NCI-H2227 treated with DMSO at 0.1 percent for 48 hours (cell line): ENCODE results near the gene NUDT1.
A peak's percentile ranks its signal among the peaks of the same experiment; 100 is the strongest.

Experiments used
- DNase-seq: peaks from one replicate; lab custom pipeline; 2025; lab: John Stamatoyannopoulos, UW

Gene NUDT1

DNA sequence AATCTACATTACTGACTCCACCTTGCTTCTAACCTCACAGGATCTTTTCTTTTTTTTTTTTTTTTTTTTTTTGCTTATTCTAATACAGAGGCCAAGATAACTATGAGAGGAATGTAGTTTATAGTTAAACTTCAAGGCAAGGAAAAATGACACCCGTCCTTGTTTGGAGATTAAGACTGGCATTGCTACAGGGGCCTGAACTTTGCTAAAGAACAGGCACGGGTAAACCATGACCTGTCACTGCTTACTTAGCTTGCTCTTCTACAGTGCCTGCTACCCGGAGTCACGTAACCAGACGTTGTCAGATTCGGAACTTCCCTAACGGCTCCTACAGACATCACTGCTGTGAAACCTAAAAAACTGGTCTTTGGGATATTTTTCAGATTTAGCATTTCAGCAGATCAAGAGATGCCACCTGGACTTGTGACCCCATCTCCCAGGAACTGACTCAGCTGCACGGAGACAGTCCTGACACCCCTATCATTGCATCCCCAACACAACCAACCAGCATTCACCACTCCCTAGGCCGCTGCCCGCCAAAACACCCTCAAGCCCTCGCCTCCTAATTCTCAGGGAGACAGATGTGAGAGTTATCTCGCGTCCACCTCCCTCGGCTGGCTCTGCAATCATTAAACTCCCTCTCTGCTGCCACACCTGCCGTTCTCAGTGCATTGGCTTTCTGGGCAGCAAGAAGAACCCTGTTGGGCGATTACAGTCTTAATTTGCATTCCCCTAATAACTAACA is 36.8 kb upstream of the NUDT1 start:
- DNase-seq: no peak

GRCh38 chr7:2208712-2209111 is 33.3 kb upstream of the NUDT1 start:
- DNase-seq: no peak

DNA sequence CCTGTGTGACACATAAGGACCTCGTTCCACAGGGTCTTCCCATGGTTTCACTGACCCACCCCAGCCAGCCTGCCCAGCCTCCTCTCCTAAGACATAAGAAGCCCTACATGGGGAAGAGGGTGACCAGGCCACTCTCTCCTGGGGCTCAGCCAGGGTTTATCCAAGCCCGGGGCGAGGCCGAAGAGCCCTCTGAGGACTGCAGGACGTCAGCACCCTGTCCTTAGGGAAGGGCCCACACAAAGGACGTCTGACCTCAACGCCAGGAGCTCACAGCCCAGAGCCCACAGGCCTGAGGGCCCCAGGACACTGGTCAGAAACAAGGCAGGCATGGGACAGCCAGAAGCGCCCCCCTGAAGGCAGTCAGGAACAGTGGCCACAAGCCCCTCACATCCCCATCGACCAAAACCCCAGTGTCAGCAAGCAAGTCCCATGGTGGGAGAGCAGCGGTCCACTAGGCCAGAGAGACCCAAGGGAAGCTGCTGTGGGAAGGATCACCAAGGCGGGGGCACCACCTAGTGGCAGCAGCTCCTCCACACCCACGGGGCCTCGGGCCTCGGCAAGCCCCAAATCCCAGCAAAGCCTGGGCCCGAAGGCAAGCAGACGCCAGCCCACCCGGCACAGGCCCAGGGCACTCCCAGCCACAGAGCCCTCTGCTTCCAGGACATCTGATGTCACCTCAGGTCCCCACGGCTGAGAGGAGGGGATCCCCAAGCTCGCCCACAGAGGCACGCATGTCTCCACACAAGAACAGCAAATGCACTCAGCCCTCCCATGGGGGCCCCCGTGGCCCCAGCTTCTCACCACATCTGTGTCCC is 32.7 kb upstream of the NUDT1 start:
- DNase-seq: peak; percentile 16

- no peak for DNase-seq
Measured at GRCh38 chr7:2209961-2210323, 32.1 kb upstream of the NUDT1 start.

- no peak for DNase-seq
Measured at GRCh38 chr7:2210551-2211258, 31.3 kb upstream of the NUDT1 start.

GRCh38 chr7:2211259-2211880 is 30.7 kb upstream of the NUDT1 start:
- DNase-seq: no peak

DNA sequence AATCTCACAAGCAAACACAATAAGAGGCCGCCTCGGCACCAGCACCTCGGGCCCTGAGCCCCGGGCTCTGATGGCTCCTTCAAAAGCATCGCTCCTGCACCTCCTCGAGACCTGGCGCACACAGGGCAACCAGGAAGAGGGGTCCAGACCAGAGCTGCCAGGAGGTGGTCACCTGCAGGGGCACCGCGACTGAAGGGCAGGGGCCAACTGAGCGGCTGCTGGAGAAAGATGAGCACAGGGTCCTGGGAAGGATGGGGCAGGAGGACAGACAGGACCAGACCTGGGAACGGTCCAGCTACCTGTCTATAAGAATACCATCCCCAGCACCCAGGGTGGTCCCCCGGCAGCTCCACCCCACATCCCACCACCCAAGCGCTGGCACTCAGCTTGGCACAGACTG is 30.1 kb upstream of the NUDT1 start:
- no peak for DNase-seq

GRCh38 chr7:2212906-2213305 is 29.1 kb upstream of the NUDT1 start:
- DNase-seq: no peak

- no peak for DNase-seq
Measured at GRCh38 chr7:2213551-2214215, 28.3 kb upstream of the NUDT1 start.

DNA sequence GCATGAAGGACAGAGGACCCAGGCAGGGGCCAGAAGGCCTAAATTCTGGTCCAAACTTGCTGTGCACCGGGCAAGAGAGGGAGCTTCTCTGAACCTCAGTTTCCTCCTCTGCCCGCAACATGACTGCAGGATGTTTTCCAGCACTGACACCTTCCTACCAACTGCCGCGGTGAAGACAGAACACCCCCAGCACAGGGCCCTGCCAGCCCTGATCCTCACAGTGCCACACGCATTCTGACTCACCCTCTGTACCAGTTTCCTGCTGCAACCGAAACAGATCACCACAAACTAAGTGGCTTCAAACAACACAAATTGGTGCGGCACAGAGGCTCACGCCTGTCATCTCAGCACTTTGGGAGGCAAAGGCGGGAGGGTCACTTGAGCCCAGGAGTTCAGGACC is 27.4 kb upstream of the NUDT1 start:
- no peak for DNase-seq

DNA sequence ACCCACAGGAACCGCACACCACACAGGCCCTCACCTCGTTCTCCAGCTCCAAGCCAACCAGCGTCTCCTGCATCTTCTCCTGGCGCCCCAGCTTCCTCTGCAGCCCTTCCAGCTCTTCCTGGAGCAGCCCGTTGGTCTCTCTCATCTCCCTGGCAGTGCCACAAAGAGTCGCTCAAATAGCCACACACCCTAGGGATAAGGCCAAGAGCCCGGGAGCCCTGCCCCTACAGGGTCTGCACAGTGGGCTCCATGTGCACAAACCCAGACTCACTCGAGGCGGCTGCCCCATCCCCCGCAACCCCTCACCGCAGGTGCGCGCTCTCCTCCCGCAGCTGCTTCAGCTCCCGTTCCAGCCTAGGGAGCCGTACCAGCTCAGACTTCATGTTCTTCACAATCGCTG is 26.2 kb upstream of the NUDT1 start:
- DNase-seq: no peak

DNA sequence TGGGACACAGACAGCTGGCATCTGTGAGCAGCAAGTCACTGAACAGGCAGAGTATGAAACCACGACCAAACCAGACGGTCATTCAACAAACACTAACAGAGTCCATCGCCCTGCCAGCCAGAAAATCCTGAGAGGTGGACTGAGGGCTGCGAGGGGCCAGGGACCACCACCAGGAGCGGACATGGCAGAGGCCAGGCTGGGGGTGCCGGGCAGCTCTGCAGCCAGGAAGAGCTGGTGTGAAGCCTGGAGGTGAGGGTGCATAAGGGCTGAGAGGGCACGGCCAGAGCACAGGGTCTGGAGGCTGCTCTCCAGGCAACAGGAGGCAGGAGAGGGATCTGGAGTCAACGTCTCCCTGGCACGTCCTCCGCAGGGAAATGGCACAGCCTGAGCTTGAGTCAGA is 24.8 kb upstream of the NUDT1 start:
- no peak for DNase-seq

DNA sequence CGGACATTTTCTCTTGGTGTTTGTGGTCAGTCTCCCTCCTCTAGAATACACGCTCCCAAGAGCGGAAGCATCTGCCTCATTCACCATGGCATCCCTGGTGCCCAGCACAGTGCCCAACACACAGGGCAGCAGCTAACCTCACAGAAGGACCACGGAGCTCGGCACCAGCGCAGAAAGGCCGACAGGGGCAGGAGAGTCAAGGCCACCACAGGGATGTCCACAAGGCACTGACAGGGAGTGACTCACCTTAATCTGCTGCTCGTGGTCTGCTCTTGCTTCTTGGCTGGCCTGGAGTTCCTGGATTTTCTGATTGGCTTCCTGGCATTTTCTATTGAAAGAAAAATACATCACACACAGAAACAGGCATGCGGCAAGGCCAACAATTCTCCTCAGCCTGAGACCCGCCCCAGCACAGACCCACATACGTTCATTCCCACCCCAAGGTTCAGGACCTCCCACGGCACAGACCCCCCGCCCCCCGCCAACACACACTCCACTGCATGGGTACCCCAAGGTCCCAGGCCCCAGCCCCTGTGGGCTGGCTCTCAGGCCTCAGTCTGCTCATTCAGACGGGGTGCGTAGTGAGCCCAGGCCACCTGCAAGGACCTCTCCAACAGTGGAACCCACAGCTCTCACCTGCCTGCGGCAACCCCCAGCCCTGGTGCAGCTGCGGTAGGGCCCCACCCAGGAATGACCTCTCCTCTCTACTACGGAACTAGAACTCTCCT is 24.1 kb upstream of the NUDT1 start:
- DNase-seq: no peak

DNA sequence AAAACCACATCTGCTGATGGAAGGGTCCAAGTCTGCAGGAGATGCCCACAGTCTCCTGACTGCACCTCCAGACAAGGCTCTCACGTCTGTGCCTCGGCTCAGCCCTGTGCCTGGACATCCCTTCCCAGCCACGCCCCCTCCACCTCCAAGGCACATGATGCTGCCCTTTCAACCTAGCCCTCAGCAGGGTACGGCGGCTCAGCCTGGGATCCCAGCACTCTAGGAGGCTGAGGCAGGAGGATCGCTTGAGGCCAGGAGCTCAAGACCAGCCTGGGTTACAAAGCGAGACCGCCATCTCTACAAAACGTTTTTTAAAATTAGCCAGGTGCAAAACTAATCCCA is 23.6 kb upstream of the NUDT1 start:
- DNase-seq: no peak

GRCh38 chr7:2219136-2219535 is 22.9 kb upstream of the NUDT1 start:
- DNase-seq: no peak

- DNase-seq: no peak
Measured at GRCh38 chr7:2219606-2220005, 22.4 kb upstream of the NUDT1 start.

DNA sequence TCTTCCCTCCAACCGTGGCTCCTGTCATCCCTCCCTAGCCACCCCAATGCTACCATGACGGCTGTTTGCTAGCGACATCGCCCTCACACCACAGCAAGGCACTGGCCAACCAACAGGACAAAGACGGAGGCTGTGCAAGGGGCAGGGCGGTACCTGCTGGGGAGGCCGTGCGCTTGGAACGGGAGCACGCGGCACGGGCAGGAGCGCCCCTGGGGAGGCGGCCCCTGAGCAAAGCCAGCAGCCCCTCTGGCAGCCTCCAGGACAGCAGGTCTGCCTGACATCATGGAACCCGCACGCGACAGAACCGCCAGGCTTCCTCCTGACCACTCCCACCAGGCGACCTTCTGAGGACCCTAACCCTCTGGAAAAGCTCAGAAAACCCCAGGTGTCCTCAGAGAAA is 22.0 kb upstream of the NUDT1 start:
- no peak for DNase-seq

DNA sequence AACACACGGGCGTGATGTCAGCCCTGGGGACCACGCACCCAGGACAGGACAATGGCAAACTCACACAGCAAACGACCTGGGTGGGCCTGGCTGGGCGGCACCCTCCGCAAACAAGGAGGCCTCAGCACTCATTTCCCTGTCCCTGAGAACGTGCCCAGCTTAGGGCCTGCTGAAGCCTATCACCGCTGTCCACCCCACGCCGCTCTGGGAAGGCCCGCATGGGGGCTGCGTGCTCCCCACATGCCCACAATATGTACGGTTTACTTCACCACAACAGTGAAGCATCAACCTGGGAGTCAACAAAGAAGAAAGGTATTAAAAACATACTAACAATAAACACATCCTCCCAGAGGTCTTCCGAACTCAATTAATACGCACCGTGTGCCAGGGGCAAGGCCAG is 21.5 kb upstream of the NUDT1 start:
- no peak for DNase-seq

GRCh38 chr7:2220954-2221353 is 21.1 kb upstream of the NUDT1 start:
- no peak for DNase-seq

DNA sequence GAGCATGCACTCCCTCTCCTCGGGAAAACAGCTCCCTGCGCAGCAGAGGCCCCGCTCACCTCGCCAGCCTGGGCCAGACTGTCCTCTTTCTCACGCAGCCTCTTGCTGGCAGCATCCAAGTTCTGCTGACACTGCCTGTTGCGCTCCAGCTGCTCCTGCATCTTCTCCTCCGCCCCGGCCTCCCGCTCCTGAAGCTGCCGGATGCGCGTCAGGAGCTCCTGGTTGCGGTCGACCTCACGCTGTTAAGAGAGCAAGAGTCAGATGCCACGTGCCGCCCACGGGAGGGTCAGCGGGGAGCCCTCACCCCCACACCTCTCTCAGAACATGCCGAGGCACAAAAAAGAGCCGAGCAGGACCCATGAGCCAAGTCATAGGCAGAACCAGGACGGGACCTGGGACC is 19.5 kb upstream of the NUDT1 start:
- no peak for DNase-seq

GRCh38 chr7:2223321-2223720 is 18.7 kb upstream of the NUDT1 start:
- DNase-seq: no peak
